Activated CD4-positive, alpha-beta T cell treated with anti-CD3 and anti-CD28 coated beads for 36 hours (primary cell): ENCODE results near the gene MYO18A. TPM values are rescaled to one million over a fixed set of nuclear protein-coding genes. Genes with fewer than 3 reads are reported as not detected.
"Not testable (repeated sequence)": the region's sequence is repeated elsewhere in the genome, so short reads cannot be mapped to it uniquely, and the experiment has no call there.

Experiments
- ATAC-seq: fragments of 200-7000 bp; cut with Tn5 transposase; one replicate; pipeline ENCODE4 v1.10.0; 2021; ENCODE audit warnings: mild to moderate bottlenecking, moderate library complexity
- CTCF ChIA-PET: fragments of 350-600 bp; sonication (Branson Sonifier 250); formaldehyde crosslinking; loops from one replicate; lab custom pipeline; 2021; ENCODE audit warnings: antibody characterized with exemption; lab: Charles Lee
- POLR2A ChIA-PET: fragments of 350-600 bp; sonication (Branson Sonifier 250); formaldehyde crosslinking; loops from one replicate; lab custom pipeline; 2021; ENCODE audit warnings: antibody characterized with exemption, inconsistent platforms; lab: Charles Lee
- DNase-seq: peaks from one replicate; pipeline ENCODE4 v3.0.0-alpha.2; 2020
- H3K27ac Mint-ChIP-seq: one replicate; pipeline ENCODE4 v1.8.0; 2021; ENCODE audit warnings: mixed read lengths
- H3K27me3 Mint-ChIP-seq: one replicate; pipeline ENCODE4 v1.8.0; 2021; ENCODE audit warnings: mixed read lengths
- H3K36me3 Mint-ChIP-seq: one replicate; pipeline ENCODE4 v1.8.0; 2021; ENCODE audit warnings: low read depth, mixed read lengths
- H3K4me1 Mint-ChIP-seq: one replicate; pipeline ENCODE4 v1.8.0; 2021; ENCODE audit warnings: mixed read lengths
- H3K4me3 Mint-ChIP-seq: one replicate; pipeline ENCODE4 v1.8.0; 2021; ENCODE audit warnings: mild to moderate bottlenecking, moderate library complexity, mixed read lengths
- H3K9me3 Mint-ChIP-seq: one replicate; pipeline ENCODE4 v1.8.0; 2021; ENCODE audit warnings: low read depth, mixed read lengths
- intact Hi-C, 2 experiments: fragments of 100-400 bp; cut with DNase I in 1 of 2; cut with micrococcal nuclease in 1 of 2; formaldehyde crosslinking; loops; one replicate each; pipeline versions ENCODE4 v1.14.2 to v1.15.1; 2022 to 2024; cut with DNase I, micrococcal nuclease
- total RNA-seq, 2 experiments: library from RNA; stranded (reverse); gene quantifications; one replicate each; pipeline ENCODE4 v1.2.3, GENCODE V29; 2021

MYO18A gene
- total RNA-seq, 2 experiments from 2014 or later, result 31.9 to 38.2 TPM

GRCh38 chr17:29176558-29177351 lies 3.4 kb downstream of the MYO18A start:
- Mint-ChIP-seq H3K27ac (peak overlapping the region; percentile 85), H3K36me3 (no peaks in the 10 kb centered on the region), H3K4me3 (peak overlapping the region; percentile 80), H3K4me1 (peaks cover 28% of the 10 kb centered on the region), H3K27me3 (no peaks in the 10 kb centered on the region), H3K9me3 (no peaks in the 10 kb centered on the region)
- ChIA-PET POLR2A (interaction anchor here (0.7 to 1.4 kb wide), 5 partner anchors 20 to 117 kb away, joined by 3 to 5 read pairs (median 3); partner anchors contain the start of gene NUFIP2), CTCF (interaction anchor here (0.6 to 10.0 kb wide), 12 partner anchors 11 to 1011 kb away, joined by 3 to 300 read pairs (median 4); no protein-coding TSS in a partner anchor)
- ATAC-seq, result peak; percentile 51
- peak; percentile 73 for DNase-seq
- intact Hi-C loops, result no loop called here

DNA sequence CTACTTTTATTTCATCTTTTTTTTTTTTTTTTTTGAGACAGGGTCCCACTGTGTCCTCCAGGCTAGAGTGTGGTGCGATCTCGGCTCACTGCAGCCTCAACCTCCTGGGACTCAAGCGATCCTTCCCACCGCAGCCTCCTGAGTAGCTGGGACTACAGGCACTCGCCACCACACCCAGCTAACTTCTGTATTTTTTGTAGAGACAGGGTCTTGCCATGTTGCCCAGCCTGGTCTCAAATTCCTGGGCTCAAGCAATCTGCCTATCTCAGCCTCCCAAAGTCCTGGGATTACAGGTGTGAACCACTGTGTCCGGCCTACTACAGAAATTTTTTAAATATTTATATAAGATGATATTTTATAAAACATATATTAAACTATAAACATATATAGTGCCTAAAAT lies 4.8 kb downstream of the MYO18A start:
- no peak for ATAC-seq
- no peaks in the 10 kb centered on the region for H3K9me3 Mint-ChIP-seq
- DNase-seq, result no peak
- CTCF ChIA-PET, result interaction anchor here (1.0 to 10.0 kb wide), 4 partner anchors 28 to 116 kb away, joined by 3 to 300 read pairs (median 34); no protein-coding TSS in a partner anchor
- H3K4me3 Mint-ChIP-seq, result no peak overlapping the region
- peaks cover 24% of the 10 kb centered on the region for H3K4me1 Mint-ChIP-seq
- no peaks in the 10 kb centered on the region for H3K27me3 Mint-ChIP-seq
- H3K36me3 Mint-ChIP-seq, result no peaks in the 10 kb centered on the region
- no peak overlapping the region for H3K27ac Mint-ChIP-seq
- intact Hi-C loops, result no loop called here
- POLR2A ChIA-PET, result interaction anchor here (1.4 kb wide), 1 partner anchor 59 kb away, joined by 5 read pairs; no protein-coding TSS in a partner anchor

DNA sequence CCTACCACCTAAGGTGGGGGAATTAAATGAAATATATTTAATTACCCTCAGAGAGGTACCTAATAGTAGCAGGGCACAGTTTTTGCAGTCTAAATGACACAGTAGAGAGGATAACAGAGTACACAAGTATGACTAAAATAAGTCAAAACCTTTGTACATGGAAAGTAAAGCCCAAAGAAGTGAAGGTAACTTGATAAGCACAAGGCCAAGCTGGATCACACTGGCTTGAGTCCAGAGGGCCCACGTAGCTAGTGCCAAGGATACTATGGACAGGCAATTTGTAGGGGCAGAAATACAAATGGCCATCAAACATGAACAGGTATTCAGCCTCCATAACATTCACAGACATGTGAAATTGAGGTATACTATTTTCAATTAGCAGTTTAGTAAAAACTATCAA lies 7.6 kb downstream of the MYO18A start:
- DNase-seq (no peak), ATAC-seq (no peak)
- Mint-ChIP-seq H3K36me3 (no peaks in the 10 kb centered on the region), H3K4me1 (peaks cover 13% of the 10 kb centered on the region), H3K27me3 (no peaks in the 10 kb centered on the region), H3K4me3 (no peak overlapping the region), H3K27ac (no peak overlapping the region), H3K9me3 (no peaks in the 10 kb centered on the region)
- POLR2A ChIA-PET, result no interaction called here
- intact Hi-C loops, result no loop called here
- CTCF ChIA-PET, result interaction anchor here (0.6 to 0.9 kb wide), 3 partner anchors 18 to 56 kb away, joined by 3 to 4 read pairs (median 3); no protein-coding TSS in a partner anchor

- DNase-seq (no peak), ATAC-seq (no peak)
- Mint-ChIP-seq H3K36me3 (peaks cover 2% of the 10 kb centered on the region), H3K4me3 (no peak overlapping the region), H3K9me3 (no peaks in the 10 kb centered on the region), H3K27me3 (no peaks in the 10 kb centered on the region), H3K27ac (no peak overlapping the region), H3K4me1 (no peaks in the 10 kb centered on the region)
- ChIA-PET POLR2A (no interaction called here), CTCF (no interaction called here)
- intact Hi-C loops, result no loop called here
These were observed 9.5 kb downstream of the MYO18A start for GRCh38 chr17:29170682-29171081.

DNA sequence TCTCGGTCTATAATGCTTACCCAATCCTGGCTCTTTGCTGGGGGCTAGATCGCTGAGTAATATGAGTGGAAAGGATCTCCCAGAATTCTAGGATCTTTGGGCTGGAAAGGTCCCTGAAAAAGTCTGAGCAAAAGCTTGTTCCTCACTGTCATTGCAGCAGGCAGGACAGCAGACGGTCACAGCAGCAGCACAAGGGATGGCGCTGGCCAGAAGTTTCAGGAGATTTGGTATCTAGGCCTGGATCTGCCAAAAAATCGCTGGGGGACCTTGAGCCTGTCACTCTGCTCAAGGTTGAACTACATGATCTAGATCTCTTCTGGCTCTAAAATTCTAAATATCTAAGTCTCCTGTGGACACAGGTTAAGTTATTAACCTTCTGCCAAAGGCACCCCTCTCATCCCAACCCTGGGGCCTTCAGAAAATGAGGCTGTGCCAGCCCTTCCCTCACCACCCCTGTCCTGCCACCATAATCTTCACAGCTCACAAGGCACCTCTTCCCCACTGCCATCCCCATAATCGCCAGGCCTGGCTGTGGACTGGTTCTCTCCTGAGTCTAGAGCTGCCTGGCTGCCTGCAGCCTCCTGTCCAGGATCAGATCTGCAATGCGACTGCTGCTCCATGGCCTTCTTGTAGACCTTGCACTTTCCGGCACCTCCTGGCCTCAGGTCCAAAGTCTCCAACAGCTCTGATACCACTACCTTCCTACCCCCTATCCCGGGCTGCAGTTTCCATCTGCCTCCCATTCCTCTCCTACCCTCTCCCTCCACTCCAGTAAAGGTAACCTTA lies 10.2 kb downstream of the MYO18A start:
- H3K4me3 Mint-ChIP-seq, result no peak overlapping the region
- ATAC-seq (no peak), DNase-seq (no peak)
- no peaks in the 10 kb centered on the region for H3K4me1 Mint-ChIP-seq
- no peaks in the 10 kb centered on the region for H3K9me3 Mint-ChIP-seq
- H3K27ac Mint-ChIP-seq, result no peak overlapping the region
- no peaks in the 10 kb centered on the region for H3K27me3 Mint-ChIP-seq
- ChIA-PET POLR2A (no interaction called here), CTCF (interaction anchor here (0.6 to 0.7 kb wide), 2 partner anchors 15 to 25 kb away, joined by 3 to 4 read pairs; no protein-coding TSS in a partner anchor)
- peaks cover 2% of the 10 kb centered on the region for H3K36me3 Mint-ChIP-seq
- intact Hi-C loops, result no loop called here

GRCh38 chr17:29168759-29169126 lies 11.5 kb downstream of the MYO18A start:
- DNase-seq, H3K9me3 Mint-ChIP-seq, intact Hi-C loops, H3K4me1 Mint-ChIP-seq, H3K27ac Mint-ChIP-seq, H3K27me3 Mint-ChIP-seq, H3K36me3 Mint-ChIP-seq, POLR2A ChIA-PET, H3K4me3 Mint-ChIP-seq, ATAC-seq: not testable (repeated sequence)
- CTCF ChIA-PET, result interaction anchor here (1.4 to 1.5 kb wide), 2 partner anchors 19 to 20 kb away, joined by 5 read pairs; no protein-coding TSS in a partner anchor

GRCh38 chr17:29168079-29168758 lies 12.0 kb downstream of the MYO18A start:
- CTCF ChIA-PET, result interaction anchor here (0.7 to 1.5 kb wide), 3 partner anchors 18 to 522 kb away, joined by 4 to 5 read pairs (median 5); no protein-coding TSS in a partner anchor
- DNase-seq, result no peak
- POLR2A ChIA-PET, result no interaction called here
- Mint-ChIP-seq H3K9me3 (no peaks in the 10 kb centered on the region), H3K27ac (no peak overlapping the region), H3K4me1 (no peaks in the 10 kb centered on the region), H3K27me3 (no peaks in the 10 kb centered on the region), H3K36me3 (peaks cover 2% of the 10 kb centered on the region), H3K4me3 (no peak overlapping the region)
- no peak for ATAC-seq
- intact Hi-C loops, result no loop called here

DNA sequence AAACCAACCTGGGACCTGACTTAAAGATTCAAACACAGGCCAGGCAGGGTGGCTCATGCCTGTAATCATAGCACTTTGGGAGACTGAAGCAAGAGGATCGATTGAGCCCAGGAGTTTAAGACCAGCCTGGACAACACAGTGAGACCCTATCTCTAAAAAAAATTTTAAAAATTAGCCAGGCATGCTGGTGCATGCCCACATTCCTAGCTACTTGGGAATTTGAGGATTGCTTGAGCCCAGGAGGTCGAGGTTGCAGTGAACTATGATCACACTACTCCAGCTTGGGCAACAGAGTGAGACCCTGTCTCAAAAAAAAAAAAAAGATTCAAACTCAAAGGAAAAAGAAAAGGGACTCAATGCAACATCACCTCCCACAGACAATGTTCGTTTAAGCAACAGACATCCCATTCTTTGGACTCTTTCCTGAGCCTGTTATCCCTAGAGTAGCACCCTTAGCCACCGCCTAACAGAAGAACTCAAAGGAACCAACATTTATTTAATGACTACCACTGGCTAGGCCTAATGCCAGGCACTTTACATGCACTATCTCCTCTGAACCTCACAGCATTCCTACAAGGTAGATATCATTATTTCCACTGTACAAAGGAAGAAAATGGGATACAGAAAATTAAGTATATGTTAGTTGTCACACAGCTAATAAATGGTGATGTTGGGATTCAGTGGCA lies 12.7 kb downstream of the MYO18A start:
- no peak overlapping the region for H3K27ac Mint-ChIP-seq
- ATAC-seq (no peak), DNase-seq (no peak)
- no peaks in the 10 kb centered on the region for H3K9me3 Mint-ChIP-seq
- POLR2A ChIA-PET, result no interaction called here
- CTCF ChIA-PET, result interaction anchor here (0.7 to 1.5 kb wide), 2 partner anchors 19 to 521 kb away, joined by 4 to 5 read pairs; no protein-coding TSS in a partner anchor
- peaks cover 2% of the 10 kb centered on the region for H3K36me3 Mint-ChIP-seq
- intact Hi-C loops, result no loop called here
- H3K4me3 Mint-ChIP-seq, result no peak overlapping the region
- H3K27me3 Mint-ChIP-seq, result no peaks in the 10 kb centered on the region
- no peaks in the 10 kb centered on the region for H3K4me1 Mint-ChIP-seq

GRCh38 chr17:29166507-29166887 lies 13.7 kb downstream of the MYO18A start:
- no peak for ATAC-seq
- ChIA-PET POLR2A (no interaction called here), CTCF (interaction anchor here (0.5 to 2.0 kb wide), 5 partner anchors 13 to 750 kb away, joined by 3 to 8 read pairs (median 3); partner anchors contain the start of gene MYO18A)
- no peak for DNase-seq
- Mint-ChIP-seq H3K36me3 (peaks cover 2% of the 10 kb centered on the region), H3K4me3 (no peak overlapping the region), H3K9me3 (no peaks in the 10 kb centered on the region), H3K4me1 (no peaks in the 10 kb centered on the region), H3K27me3 (no peaks in the 10 kb centered on the region), H3K27ac (no peak overlapping the region)
- intact Hi-C loops, result no loop called here

GRCh38 chr17:29165800-29166506 lies 14.2 kb downstream of the MYO18A start:
- Mint-ChIP-seq H3K4me3 (no peak overlapping the region), H3K27me3 (no peaks in the 10 kb centered on the region), H3K27ac (no peak overlapping the region), H3K36me3 (peaks cover 2% of the 10 kb centered on the region), H3K9me3 (no peaks in the 10 kb centered on the region), H3K4me1 (no peaks in the 10 kb centered on the region)
- ChIA-PET POLR2A (no interaction called here), CTCF (interaction anchor here (0.6 to 2.0 kb wide), 7 partner anchors 11 to 1533 kb away, joined by 3 to 8 read pairs (median 3); partner anchors contain the start of gene MYO18A)
- no peak for DNase-seq
- no peak for ATAC-seq
- intact Hi-C loops, result no loop called here
